Measurements from ENCODE around the gene PM20D2. TPM values are rescaled to one million over a fixed set of nuclear protein-coding genes. Genes with fewer than 3 reads are reported as not detected.

PM20D2 gene, protein sequence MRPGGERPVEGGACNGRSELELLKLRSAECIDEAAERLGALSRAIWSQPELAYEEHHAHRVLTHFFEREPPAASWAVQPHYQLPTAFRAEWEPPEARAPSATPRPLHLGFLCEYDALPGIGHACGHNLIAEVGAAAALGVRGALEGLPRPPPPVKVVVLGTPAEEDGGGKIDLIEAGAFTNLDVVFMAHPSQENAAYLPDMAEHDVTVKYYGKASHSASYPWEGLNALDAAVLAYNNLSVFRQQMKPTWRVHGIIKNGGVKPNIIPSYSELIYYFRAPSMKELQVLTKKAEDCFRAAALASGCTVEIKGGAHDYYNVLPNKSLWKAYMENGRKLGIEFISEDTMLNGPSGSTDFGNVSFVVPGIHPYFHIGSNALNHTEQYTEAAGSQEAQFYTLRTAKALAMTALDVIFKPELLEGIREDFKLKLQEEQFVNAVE
- 7.8 and 12.9 TPM in 2 replicates for total RNA-seq

DNA sequence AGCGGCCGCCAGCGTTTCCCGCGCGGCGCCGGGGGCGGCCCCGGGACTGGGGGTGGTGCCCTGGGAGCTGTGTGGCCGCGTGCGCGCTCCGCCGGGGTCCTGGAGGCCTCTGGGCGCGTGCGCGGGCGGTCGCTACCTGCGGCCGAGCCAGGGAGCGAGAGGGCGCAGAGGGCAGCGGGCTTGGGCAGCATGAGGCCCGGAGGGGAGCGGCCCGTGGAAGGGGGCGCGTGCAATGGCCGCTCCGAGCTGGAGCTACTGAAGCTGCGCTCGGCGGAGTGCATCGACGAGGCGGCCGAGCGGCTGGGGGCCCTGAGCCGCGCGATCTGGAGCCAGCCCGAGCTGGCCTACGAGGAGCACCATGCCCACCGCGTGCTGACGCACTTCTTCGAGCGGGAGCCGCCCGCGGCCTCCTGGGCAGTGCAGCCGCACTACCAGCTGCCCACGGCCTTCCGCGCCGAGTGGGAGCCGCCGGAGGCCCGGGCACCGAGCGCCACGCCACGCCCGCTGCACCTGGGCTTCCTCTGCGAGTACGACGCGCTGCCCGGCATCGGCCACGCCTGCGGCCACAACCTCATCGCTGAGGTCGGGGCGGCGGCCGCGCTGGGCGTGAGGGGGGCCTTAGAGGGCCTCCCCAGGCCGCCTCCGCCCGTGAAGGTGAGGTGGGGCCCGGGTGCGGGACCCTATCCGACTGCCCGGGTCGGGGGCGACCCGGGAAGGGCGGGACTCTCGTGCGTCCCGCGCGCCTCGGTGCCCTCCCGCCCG lies at the start of gene PM20D2:
Gene PM20D2 (plus strand): TSS at position 100 of the 762 bp plus-strand sequence. CDS start 90 bp downstream, at position 190.

GRCh38 chr6:89117211-89118108 lies 28.4 kb upstream of the PM20D2 start, which contains the start of gene SRSF12:
Gene SRSF12 (minus strand): TSS chr6:89118071. CDS start chr6:89117887, 184 bp downstream.

Other genes starting within 250 kb of the PM20D2 start
- gene RNGTT, start 182.4 kb upstream of the PM20D2 start, total RNA-seq: 19.8 and 24.9 TPM in 2 replicates
- 27.8 and 40.9 TPM in 2 replicates for gene PNRC1, start 65.3 kb upstream of the PM20D2 start, total RNA-seq
- gene SRSF12, start 28.0 kb upstream of the PM20D2 start, total RNA-seq: under 0.01 TPM in 1 of 2 replicates, not detected in the other
- not detected in 2 replicates for gene GABRR1, start 71.3 kb downstream of the PM20D2 start, total RNA-seq
- 0.15 TPM in 1 of 2 replicates, not detected in the other for gene GABRR2, start 169.2 kb downstream of the PM20D2 start, total RNA-seq
- gene UBE2J1, start 206.7 kb downstream of the PM20D2 start, total RNA-seq: 53.5 and 59.8 TPM in 2 replicates

Data from epithelial cell of umbilical artery (primary cell).